ENCODE results near the gene PLA2R1.

Gene PLA2R1

DNA sequence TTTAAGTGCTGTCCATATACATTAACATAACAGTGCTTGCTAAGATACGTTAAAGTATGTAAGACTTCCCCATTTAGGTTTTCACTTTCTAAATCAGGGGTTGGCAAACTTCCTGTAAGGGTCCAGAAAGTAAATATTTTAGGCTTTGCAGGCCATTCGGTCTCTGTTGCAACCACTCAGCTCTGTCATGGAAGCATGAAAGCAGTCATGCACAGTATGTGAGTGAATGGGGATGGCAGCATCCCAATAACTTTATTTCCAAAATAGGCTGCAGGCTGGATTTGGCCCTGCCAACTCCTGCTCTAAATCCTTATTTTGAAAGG lies 128.7 kb downstream of the PLA2R1 start:
- no peak for DNase-seq (ENCODE audit: low read depth, low spot score)

DNA sequence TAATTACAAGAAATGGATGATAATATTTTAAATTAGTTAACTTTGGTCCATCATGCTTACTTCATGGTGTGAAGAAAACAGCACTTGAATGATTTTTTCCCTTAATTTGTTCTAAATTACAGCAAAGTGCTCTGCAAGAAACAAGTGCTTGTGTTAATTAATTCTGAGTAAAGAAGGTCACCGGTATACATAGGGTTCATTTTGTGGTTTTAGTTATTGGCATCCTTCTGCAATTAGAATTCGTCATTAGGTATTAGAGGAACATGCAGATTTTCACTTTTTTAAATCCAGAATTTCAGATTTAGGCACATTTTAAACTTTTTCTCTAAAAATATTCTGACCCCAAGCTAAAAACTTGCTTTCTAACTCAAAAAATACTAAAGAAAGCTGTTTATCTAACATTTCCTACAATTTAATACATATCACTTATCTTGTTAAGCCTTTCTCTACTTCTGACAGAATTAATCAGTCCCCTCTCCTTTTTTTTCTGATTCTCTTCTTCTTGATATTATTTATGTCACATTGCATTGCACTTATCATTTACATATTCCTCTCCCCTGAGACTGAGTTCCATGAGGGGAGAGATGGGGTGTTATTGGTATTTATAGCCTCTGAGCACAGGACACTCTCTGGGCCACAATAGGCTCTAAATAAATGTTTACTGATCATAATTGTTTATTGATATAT lies 129.2 kb downstream of the PLA2R1 start:
- DNase-seq (ENCODE audit: low read depth, low spot score), result no peak

DNA sequence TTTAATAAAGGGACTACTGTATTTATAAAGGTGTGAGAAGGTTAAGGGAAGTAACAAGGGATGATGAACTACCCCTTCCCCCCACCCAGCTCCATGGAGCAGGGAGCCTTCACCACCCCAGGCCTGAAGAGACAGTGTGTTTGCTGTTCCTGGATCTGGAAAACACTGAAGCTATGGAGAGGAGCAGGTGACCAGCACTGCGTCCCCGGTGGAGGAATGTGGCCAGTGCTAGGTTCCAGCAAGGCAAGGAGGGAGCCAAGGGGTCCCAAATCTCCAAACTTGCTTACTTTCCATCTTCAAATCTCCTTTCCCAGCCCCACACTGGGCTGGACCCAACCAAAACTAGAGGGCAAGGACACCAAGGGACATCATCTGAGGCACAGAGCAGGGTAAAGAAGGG lies 135.7 kb downstream of the PLA2R1 start:
- no peak for DNase-seq (ENCODE audit: low read depth, low spot score)

DNA sequence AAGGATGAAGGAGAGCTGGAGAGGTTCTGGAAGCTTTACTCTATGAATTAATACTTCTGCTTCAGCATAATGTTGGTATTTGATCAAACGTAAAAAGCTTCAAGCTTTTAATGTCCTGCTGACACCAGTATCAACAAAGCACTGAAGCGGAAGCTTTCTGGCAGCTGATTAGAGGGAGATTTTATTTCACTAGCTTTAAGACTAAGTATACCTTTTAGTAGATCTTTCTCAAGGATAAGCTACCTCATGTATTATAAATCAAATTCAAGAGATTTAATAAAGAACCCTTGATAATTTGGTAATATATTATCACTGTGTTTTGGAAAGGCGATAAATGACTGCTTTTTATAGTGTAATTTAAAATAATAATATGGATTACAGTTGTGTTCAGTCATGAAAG lies 136.4 kb downstream of the PLA2R1 start:
- no peak for DNase-seq (ENCODE audit: low read depth, low spot score)

DNA sequence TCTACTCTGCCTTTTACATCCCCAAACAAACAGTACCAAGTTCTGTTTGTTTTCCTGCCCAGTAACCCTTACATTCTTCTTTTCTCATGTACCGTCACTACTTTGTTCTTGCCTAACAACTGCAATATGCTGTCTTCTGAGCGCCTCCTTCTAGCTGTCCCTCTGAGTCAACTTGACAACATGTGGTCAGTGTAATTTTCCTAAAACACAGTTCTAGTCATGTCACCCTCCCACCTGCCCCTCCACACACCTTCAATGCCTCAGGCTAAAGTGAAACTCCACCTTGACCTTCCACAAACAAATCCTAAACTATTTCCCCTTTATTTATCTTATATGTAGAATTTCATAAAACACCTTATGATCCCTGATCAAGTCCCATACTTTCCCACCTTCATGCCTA lies 139.9 kb downstream of the PLA2R1 start:
- no peak for DNase-seq (ENCODE audit: low read depth, low spot score)

DNA sequence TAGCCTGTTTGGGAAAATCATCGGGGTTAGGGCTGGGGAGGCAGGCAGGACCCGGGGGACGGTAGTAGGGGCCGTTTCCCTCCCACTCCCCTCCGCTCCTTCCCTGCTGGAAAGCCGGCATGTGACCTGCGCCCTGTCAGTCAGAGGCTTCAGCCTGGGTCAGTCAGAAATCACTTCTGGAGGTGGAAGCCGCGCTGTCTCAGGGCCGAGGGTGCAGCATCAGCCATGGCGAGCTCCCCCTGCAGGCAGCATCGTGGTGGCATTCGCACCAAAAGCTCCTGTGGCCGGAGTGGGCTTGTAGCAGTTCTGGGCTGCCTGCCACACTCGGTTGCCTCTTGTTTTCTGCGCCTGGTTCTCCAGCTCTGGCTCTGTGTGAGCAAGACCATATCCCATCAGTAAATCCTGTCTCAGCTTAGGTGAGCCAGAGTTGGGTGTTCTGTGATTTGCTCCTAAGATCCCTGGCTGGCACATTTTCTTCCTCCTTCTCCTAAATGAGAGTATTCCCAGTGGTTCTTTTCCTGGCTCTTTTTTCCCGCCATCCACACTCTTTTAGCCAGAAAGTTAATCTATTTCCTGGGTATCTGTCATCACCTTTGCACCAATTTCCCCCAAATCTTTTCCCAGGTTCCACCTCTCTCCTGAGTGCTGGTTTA lies 140.5 kb downstream of the PLA2R1 start:
- no peak for DNase-seq (ENCODE audit: low read depth, low spot score)

DNA sequence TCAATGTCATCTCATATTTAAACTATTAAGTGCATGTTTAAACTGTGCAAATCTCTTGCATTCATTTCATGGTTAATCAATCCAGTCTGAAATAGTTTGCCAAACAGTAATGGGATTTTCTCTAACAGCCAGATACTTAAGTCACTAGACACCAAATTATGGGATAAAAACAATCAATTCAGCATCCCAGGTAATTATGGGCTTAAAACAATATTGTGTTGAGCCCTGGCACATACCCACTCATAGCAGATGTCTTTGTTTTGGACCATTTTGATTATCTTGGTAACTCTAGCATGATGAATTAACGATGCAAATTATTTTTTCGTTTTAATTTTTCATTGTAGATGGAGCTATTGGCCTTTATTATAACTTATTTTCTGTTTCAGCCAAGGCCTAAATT lies 145.9 kb downstream of the PLA2R1 start:
- DNase-seq (ENCODE audit: low read depth, low spot score), result no peak

DNA sequence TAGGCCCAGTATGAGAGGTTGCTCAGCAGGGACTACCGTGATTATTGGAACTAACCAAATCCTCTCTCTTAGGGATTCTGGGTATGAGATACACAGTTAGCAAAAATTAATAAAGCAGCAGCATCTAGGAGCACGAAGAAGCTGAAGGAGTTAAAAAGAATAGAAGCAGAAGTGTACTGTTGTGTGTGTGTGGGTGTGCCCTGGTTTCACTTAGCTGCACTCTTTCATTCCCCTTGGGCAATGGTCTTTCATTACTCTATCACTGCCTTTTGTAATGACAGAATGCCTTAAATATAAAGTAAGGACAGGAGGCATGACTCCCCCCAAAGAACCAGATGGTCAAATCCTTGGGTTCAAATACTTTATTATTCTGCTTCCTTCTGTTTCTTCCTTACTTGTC lies 148.5 kb downstream of the PLA2R1 start:
- DNase-seq (ENCODE audit: low read depth, low spot score), result no peak

DNA sequence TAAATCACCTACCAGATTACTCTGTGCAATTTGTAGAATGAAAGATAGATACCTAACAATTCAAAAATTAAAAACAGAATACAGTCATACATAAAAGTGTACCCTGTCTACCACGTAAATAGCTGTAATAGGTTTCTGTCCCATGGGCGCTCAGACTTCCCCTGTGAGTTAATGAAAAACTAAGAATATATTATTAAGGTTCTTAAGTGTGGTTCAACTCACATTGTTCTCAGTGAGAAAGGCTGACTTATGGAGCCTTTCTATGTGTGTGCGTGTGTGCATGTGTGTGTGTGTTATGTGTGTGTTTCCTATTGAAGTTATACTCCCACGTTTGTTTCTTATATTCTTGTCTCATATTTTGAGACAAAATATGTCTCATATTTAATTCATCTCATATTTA lies 149.8 kb downstream of the PLA2R1 start:
- DNase-seq (ENCODE audit: low read depth, low spot score), result no peak

DNA sequence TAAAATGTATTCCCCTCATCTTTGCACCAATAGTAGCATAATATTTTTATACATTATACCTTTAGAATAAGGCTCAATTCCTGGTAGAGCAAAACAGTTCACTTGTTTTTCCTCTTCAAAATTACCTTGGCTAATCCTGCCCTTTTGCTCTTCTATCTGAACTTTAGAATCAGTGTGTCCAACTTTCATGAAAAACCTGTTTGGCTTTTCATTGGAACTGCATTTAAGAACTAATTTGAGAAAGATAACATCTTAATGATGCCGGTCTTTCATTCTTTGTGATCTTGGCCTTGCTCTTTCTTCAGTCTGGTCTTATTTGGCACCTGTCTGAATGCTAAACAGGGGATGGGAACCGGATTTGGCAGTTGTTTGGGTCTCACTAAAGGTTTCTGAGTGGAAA lies 151.5 kb downstream of the PLA2R1 start:
- no peak for DNase-seq (ENCODE audit: low read depth, low spot score)

DNA sequence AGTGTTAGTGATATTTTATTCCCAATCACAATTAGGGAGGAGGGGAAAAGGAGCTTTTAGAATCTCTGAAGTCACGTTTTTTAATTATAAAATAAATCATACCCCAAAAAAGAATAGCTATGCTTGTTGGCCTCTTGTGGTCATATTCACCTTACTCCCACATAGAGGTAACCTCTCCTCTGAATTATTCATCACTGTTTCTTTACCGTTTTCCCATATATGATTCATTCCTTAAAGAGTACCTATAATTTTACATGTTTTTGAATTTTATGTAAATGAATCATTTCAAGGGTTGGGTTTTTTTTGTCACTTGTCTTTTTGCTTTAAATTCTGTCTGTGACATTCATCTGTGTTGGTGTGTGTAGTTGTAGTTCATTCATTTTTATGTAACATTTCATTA lies 153.8 kb downstream of the PLA2R1 start:
- no peak for DNase-seq (ENCODE audit: low read depth, low spot score)

DNA sequence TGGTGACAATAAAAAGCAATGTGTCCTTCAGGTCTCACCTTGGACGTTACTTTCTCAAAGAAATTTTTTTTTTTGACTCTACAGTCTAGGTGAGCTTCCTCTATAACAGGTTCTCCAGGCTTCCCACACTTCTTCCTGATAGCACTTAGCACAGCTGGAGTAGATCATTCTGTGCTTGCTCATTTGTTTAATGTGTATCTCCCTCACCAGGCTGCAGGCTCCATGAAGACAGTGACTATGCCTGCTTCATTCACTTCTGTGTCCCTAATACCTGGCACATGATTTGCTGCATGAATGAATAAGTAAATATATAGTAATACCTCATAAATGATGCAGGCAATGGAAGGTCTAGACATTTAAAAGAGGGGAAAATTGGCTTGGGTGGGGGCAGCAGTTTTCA lies 154.5 kb downstream of the PLA2R1 start:
- no peak for DNase-seq (ENCODE audit: low read depth, low spot score)

DNA sequence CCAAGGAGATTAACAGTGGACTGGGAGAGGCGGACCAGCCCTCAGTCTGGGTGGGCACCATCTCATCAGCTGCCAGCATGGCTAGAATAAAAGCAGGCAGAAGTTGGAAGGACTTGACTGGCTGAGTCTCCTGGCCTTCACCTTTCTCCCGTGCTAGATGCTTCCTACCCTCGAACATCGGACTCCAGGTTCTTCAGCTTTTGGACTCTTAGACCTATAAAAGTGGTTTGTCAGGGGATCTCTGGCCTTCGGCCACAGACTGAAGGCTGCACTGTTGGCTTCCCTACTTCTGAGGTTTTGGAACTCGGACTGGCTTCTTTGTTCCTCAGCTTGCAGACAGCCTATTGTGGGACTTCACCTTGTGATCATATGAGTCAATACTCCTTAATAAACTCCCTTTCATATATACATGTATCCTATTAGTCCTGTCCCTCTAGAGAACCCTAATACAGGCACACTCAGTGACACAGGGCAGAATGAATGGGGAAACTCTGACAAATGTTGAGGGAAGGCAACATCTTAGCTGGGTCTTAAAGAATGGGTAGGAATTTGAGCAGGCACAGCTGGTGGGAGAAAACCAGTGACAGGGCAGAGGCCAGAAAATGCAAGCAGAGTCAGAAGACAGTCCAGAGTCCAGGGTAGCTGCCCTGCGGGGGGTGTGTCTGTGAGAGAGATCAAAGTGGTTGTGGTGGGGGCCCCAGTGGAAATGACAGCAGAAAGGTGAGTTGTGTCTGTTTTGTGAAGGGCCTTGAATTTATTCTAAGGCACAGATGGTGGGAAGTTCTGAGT lies 156.3 kb downstream of the PLA2R1 start:
- DNase-seq (ENCODE audit: low read depth, low spot score), result no peak

DNA sequence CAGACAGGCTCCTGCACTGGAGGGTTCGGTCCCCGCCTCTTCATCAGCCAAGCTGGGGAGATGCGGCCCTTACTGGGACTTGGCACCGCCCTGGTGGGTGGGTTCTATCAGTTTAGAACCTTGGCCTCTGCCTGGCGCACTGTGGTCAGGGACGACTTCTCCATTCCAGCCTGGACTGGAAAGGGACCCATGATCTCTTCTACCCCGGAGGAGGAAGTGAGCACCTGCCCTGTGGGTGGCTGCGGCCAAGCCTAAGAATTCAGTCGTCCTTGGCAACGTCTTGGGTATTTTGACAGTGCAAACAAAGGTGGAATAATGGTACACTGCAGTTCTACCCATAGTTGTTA lies 157.5 kb downstream of the PLA2R1 start:
- no peak for DNase-seq (ENCODE audit: low read depth, low spot score)

DNA sequence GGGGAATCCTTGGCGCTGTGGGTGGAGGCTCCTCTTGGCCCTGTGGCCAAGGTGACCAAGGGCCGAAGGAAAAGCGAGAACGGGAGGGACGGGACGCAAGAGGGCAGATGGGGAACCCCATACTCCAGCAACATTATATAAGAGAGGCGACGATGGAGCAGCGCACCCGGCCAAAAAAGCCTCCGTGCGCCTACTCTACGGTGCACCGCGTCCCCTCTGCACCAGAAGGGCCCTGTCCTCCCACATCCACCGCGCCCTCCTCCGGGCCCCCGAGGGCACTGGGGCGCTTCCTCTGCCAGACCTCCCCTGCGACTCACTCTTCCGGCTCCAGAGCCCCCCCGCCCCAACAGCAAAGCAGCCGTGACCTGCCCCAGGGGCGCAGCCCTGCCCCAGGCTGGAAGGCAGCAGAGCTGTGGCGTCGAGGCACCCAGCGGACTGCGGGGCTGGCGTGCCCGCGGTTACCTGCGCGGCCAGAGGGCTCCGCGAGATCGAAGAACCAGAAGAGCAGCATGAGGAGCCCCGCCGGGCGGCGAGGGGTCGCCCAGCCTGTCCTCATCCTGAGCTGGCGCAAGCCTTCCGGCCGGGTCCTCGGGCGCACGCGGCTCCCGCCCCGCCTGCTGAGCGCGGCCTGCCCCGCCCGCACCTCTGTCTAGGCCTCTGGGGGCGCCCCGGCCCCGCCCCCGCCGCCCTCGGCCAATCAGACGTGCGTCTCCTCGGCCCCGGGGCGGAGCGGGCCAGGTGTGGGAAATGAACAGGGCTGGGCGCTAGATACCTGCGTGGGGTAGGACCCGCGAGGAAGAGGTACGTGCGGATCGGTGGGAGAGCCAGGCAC lies 158.1 kb downstream of the PLA2R1 start, which contains the start of gene LY75:
LY75 (minus strand) TSS at position 630 of the 832 bp plus-strand sequence.
- DNase-seq (ENCODE audit: low read depth, low spot score), result no peak

DNA sequence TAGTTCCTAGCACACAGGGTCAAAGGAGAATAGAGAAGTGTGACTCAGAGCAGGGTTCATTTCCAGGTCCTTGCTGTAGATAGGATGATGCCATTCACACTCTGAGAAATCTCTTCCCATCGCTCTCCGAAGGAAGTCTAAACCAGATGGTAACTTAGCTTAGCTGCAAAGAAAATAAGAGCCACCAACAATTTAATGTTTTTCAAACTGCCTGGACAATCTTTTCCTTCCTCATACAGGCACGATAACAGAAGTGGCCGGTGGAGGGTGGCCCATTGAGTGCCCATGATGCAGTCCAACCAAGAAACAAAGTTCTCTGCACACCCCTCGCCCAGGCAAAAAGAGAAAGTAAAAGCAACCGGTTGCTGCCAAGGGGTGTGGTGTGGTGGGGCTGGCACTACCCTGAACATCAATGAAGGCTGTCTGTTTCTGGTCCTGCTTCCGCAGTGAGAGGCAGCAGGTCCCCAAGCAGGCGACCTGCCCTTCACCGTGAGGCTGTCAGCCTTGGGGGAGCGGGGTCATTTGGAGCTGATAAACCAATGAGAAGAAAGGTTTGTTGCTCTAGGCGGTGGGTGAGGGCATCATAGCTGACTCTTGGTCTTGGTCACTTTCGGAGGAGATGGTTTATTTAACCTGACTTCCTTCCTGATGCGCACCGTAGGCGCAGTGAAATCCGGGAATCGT lies 158.8 kb downstream of the PLA2R1 start:
- no peak for DNase-seq (ENCODE audit: low read depth, low spot score)

DNA sequence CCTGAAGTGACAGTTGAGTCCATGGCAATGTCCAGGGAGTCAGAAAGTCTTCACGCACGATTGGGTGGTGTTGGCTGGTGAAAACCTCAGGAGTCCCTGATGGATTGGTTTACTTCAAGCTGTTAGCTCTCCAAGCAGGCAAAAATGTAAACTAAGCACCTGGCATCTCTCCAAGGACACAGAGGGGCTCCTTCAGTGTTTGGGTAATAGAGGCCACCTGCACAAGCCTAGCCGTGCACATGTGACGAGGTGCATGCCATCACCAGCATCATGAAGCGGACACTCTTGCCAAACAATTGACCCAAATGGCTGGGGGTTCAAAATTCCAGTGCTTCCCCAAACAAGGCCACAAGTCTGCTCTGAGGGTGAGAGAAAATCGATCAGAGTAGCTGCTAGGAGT lies 159.7 kb downstream of the PLA2R1 start:
- peak; percentile 67 for DNase-seq (ENCODE audit: low read depth, low spot score)

DNA sequence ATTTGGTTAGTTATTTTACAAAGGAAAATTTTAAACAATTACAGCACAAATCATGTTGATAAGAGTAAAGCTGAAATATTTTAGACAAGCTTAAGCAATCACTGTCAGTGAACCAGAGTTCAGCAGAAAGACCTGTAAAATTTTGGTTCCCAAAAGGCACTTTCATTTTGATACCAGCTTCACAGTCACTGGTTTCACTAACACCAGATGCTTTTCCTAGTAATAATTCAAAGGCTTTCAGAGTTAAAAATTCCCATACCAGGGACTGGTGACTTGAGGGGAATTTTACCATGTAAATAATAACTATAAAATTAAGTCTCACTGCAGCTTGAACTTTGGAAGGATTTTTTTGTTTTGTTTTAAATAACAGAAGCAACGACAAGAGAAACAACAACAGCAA lies 162.1 kb downstream of the PLA2R1 start:
- DNase-seq (ENCODE audit: low read depth, low spot score), result no peak

DNA sequence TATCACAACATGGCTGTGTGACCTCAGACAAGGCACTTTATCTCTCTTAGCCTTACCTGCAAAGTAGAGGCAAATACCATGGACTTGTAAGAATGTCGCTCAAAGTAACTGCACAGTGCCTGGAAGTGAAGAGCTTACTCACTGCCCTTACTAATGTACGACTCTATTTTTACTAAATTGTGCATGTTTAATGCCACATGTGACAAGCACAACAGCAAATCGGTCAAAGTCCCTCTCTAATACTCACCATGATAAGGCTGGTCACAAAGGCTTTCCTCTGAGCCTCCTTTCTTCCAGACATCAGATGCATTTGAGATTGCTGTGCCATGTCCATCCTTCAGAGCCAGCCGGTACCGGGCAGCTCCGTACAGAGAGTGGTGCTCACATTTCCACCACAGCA lies 164.0 kb downstream of the PLA2R1 start:
- no peak for DNase-seq (ENCODE audit: low read depth, low spot score)

DNA sequence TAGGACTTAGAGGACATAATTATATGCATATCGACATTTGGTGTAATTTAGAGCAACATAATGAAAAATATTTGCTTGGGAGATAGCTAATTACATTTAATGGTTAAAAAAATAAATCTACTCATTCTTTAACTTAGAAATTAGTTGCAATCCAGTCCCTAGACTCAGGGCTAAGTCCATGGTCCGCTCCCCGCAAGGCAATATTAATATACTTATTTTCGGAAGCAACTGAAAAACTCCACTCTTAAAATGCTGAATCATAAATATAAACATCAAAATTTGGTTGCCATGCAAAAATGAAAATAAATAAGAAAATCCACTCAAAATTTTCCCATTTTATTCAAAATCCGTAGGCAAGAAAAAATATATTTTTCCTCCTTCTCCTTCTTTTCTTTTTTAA lies 164.7 kb downstream of the PLA2R1 start:
- DNase-seq (ENCODE audit: low read depth, low spot score), result no peak

DNA sequence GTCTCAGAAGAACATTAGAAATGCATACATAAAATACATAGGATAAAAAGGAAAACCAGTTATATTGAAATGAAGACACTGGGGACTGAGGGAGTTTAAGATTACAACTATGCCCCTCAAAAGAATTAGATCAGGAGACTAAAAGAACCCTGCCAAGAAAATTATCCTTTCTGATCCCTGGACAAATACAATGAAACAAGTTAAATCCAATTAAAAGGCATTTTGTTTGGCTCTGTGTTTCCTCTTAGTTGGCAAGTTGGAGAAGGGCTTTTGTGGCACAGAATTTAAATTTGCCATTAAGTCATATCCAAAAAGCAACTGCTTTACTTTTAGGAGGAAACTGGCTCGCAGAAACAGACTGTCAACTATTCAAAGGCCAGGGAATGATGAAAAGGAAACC lies 165.3 kb downstream of the PLA2R1 start:
- no peak for DNase-seq (ENCODE audit: low read depth, low spot score)
